Effector memory CD4-positive, alpha-beta T cell (primary cell): ENCODE data around the gene CBY1.

Experiments
- DNase-seq, 3 donors: peaks; one replicate each; pipeline ENCODE4 v3.0.0-alpha.2; 2020
- H3K27ac ChIP-seq: 2 replicates; pipeline ENCODE4 v1.7.0; 2013; ENCODE audit warnings: mild to moderate bottlenecking, low read length, moderate library complexity; ENCODE audit not compliant: insufficient read depth, poor library complexity, severe bottlenecking
- H3K27me3 ChIP-seq: replicated peaks from 2 replicates; pipeline ENCODE4 v1.7.0; 2013; ENCODE audit warnings: mild to moderate bottlenecking, low read length; ENCODE audit not compliant: insufficient read depth, control insufficient read depth, poor library complexity, severe bottlenecking
- H3K36me3 ChIP-seq: 2 replicates; pipeline ENCODE4 v1.7.0; 2013; ENCODE audit warnings: mild to moderate bottlenecking, low read length, moderate library complexity; ENCODE audit not compliant: control insufficient read depth, insufficient read depth
- H3K4me1 ChIP-seq: 2 replicates; pipeline ENCODE4 v1.7.0; 2013; ENCODE audit warnings: low read length, mild to moderate bottlenecking; ENCODE audit not compliant: control insufficient read depth, insufficient read depth, poor library complexity, severe bottlenecking
- H3K4me3 ChIP-seq: 2 replicates; pipeline ENCODE4 v1.7.0; 2013; ENCODE audit warnings: low read length, low read depth, mild to moderate bottlenecking; ENCODE audit not compliant: insufficient read depth, poor library complexity, severe bottlenecking
- H3K9me3 ChIP-seq: 2 replicates; pipeline ENCODE4 v1.7.0; 2013; ENCODE audit warnings: mild to moderate bottlenecking, low read length, moderate library complexity; ENCODE audit not compliant: control insufficient read depth

CBY1 gene

DNA sequence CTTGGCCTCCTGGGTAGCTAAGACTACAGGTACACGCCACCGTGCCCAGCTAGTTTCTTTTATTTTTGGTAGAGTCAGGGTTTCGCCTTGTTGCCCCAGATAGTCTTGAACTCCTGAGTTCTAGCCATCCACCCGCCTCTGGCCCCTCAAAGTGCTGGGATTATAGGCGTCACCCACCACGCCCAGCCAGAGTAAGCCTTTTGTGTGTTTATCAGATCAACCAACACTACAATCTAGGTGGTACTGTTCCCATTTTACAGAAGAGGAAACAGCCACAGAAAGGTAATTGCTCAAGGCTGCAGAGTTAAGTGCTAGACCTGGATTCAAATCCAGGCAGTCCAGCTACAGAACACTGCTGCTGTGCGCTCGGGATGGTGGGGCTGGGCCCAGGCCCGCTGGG, 28.5 kb downstream of the CBY1 start:
- no peak overlapping the region for H3K4me3 ChIP-seq
- no peak for DNase-seq
- peaks cover 54% of the 10 kb centered on the region for H3K36me3 ChIP-seq

DNA sequence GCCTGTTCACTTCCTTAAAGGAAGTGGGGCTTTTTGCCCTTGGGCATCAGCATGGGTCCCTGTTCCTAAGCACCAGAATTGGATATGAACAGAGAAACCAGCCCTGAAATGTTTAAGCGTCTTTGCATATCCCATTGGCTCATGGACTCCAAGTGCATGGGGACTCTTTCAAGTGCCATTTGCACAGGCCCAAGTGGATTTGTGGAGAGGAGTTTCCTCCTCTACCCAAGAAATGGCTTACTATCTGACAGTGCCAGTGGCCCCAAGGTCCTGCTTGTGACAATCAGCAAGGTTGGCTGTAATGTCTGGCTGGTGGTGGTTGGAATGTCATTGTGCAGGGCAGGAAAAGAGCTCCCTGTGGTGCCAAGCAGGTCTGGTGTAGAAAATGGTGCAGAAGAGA, 29.3 kb downstream of the CBY1 start:
- DNase-seq, result no peak

More for the DNA sequence above, 28.5 kb downstream of the CBY1 start:
- no peak overlapping the region for H3K27ac ChIP-seq
- H3K9me3 ChIP-seq, result no peaks in the 10 kb centered on the region
- H3K4me1 ChIP-seq, result peaks cover 11% of the 10 kb centered on the region
- no peaks in the 10 kb centered on the region for H3K27me3 ChIP-seq

DNA sequence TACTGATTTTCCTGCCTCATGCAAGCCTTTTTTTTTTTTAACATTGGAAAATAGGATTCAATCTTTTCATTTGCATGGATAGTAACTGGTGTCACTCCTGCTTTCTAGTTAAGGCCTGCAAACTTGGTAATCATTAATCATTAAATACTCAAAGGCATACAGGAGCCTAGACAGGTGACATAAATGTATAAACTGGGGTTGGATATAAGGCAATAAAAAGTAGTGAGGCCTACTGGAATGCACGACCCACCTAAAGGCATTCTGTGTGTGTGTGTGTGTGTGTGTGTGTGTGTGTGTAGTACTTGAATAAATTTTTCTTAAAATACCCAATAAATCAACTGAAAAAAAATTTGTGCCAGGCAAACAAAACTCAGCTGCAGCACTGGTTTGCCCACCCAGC, 33.2 kb downstream of the CBY1 start:
- no peaks in the 10 kb centered on the region for H3K9me3 ChIP-seq
- no peaks in the 10 kb centered on the region for H3K27me3 ChIP-seq
- DNase-seq, result no peak
- H3K27ac ChIP-seq, result no peak overlapping the region
- no peaks in the 10 kb centered on the region for H3K4me1 ChIP-seq
- H3K36me3 ChIP-seq, result peaks cover 52% of the 10 kb centered on the region
- H3K4me3 ChIP-seq, result no peak overlapping the region

More for the DNA sequence above, 29.3 kb downstream of the CBY1 start:
- no peak overlapping the region for H3K27ac ChIP-seq
- no peak overlapping the region for H3K4me3 ChIP-seq
- H3K4me1 ChIP-seq, result peaks cover 11% of the 10 kb centered on the region
- H3K27me3 ChIP-seq, result no peaks in the 10 kb centered on the region
- H3K36me3 ChIP-seq, result peaks cover 56% of the 10 kb centered on the region
- H3K9me3 ChIP-seq, result no peaks in the 10 kb centered on the region

DNA sequence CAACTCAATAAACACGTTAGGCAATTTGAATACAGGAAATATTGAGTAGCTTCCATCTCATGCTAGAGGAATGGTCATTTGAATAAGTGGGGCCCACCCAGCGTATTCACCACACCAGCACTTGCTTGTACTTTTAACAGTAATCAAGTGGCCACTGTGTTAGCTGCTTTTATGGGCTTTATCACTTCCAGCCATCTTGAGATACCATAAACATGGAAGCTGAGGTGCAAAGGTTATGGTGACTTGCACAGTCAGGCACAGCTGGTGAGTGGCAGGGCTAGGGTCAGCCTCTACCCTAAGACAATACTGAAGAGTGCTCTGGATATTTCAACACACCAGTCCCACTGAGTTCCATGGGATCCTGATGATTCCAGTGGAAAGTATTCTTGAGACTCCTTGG, 37.6 kb downstream of the CBY1 start:
- peaks cover 15% of the 10 kb centered on the region for H3K36me3 ChIP-seq
- H3K9me3 ChIP-seq, result no peaks in the 10 kb centered on the region
- H3K4me3 ChIP-seq, result no peak overlapping the region
- no peaks in the 10 kb centered on the region for H3K27me3 ChIP-seq
- DNase-seq, result no peak
- H3K4me1 ChIP-seq, result peaks cover 17% of the 10 kb centered on the region
- no peak overlapping the region for H3K27ac ChIP-seq

DNA sequence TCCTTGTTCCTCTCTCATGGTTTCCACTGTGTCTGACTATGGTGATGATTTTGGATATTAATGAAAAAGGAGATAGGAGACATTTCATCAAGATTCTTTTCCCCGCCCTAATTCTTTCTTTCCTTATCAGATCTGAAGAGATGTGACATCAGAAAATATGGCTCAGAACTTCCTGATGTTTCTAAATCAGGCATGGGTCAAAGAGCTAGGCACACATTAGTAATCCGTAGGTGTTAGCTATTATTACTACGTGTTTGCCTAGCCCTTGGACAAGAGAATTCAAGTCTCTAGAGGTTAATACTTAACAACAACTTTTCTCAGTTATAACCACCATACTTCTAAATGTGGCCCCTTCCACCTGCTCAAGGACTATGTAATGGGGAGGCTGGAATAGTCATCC, 38.5 kb downstream of the CBY1 start:
- no peak overlapping the region for H3K27ac ChIP-seq
- DNase-seq, result no peak
- no peaks in the 10 kb centered on the region for H3K27me3 ChIP-seq
- H3K36me3 ChIP-seq, result peaks cover 6% of the 10 kb centered on the region
- H3K9me3 ChIP-seq, result no peaks in the 10 kb centered on the region
- peaks cover 26% of the 10 kb centered on the region for H3K4me1 ChIP-seq
- H3K4me3 ChIP-seq, result no peak overlapping the region

DNA sequence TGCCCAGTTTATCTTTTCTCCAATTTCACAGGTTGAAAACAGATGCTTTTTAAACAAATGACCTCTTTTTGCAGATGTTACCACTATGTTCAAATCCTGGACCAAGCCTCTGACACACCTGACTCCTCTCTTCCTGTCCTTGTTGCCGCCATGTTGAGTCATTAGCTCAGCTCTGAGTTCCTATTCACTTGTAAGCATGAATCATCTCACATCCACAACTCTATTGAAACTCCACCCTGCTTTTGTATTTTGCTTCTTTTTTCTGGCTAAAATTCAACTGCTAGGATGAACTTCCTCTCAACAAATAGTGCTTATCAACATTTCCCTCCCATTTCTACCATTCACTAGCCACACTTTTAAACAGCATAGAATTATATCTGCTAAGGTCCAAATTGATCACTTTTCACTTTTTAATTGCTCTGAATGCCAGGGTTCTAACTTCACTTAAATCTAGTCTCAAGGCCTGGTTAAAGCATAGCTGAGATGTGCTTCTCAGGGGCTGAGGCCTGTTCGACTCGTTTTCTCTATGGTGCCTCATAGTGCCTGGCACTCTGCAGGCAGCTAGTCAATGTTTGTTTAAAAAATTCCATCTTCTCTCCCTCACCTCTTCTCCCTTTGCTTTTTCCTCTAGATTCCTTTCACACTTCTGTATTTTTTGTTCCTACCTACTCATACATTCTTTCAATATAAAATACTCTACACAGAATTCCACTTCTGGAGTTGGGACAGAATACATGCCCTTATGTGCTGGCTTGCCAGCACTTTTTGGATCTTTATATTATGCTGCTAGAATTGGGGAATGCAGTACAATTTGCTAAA, 40.4 kb downstream of the CBY1 start:
- Histone ChIP-seq H3K4me1 (peaks cover 36% of the 10 kb centered on the region), H3K27ac (peak overlapping the region; percentile 30)

DNA sequence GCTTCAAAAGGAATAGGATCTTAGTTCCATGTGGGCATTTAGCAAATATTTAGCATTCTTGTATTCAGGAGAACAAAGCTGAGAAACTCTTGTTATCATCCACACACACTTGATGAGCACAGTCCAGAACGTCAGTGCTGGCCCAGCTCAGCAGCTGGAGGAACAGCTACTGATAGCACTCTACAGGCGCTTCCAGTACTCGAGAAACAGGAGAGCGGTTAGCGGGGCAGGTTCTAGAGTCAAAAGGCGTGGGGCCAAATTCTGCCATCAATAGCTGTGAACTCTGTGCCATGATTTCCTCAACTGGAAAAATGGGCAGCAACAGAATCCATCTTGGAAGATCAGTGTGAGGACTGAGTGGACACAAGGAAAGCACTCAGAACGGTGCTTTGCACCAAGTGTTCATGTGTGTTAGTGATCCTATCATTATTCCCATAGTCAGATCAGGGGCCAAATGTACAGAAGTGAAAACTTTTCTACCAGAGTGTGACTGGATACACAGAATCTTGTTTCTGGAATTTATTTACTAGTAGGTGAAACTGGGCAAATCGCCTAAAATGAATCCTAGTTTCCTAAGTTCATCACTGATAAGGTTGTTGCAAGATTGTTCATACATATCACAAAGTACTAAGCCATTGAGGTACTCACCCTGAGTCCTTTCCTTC, 41.1 kb downstream of the CBY1 start:
- DNase-seq, result no peak
- no peaks in the 10 kb centered on the region for H3K27me3 ChIP-seq
- no peak overlapping the region for H3K4me3 ChIP-seq
- H3K36me3 ChIP-seq, result no peaks in the 10 kb centered on the region
- no peaks in the 10 kb centered on the region for H3K9me3 ChIP-seq
- H3K4me1 ChIP-seq, result peaks cover 37% of the 10 kb centered on the region
- peak overlapping the region; percentile 26 for H3K27ac ChIP-seq

More for the DNA sequence above, 40.4 kb downstream of the CBY1 start:
- Histone ChIP-seq H3K9me3 (no peaks in the 10 kb centered on the region), H3K36me3 (peaks cover under 1% of the 10 kb centered on the region), H3K27me3 (no peaks in the 10 kb centered on the region), H3K4me3 (no peak overlapping the region)
- DNase-seq, result peak in 1 of 3 donors; percentile 16

DNA sequence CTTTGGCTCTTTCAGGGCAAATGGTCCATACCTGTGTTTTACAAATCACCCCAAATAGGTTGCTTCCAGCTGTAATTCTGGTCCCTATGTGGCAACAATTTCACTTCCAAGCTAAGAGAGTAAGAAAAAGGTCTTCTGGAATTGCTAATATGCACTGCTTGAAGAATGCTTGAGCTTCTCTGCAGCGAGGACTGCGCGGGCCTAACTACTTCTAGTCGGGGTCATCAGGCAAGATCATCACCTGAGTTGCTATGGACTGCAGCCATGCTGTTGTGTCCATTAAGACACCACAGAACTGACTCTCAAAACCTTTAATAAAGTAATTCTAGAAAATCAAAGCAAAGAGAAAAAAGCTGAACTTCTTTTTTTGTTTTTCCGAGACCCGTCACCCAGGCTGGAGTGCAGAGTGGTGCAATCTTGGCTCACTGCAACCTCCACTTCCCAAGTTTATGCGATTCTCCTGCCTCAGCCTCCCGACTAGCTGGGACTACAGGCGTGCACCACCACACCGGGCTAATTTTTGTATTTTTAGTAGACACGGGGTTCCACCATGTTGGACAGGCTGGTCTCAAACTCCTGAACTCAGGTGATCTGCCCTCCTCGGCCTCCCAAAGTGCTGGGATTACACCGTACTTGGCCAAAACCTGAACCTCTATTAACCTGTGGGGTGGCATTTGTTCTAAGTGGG, 42.1 kb downstream of the CBY1 start:
- Histone ChIP-seq H3K9me3 (no peaks in the 10 kb centered on the region), H3K4me1 (peaks cover 37% of the 10 kb centered on the region), H3K27ac (peak overlapping the region; percentile 98), H3K4me3 (no peak overlapping the region), H3K27me3 (no peaks in the 10 kb centered on the region), H3K36me3 (no peaks in the 10 kb centered on the region)
- DNase-seq, result no peak

DNA sequence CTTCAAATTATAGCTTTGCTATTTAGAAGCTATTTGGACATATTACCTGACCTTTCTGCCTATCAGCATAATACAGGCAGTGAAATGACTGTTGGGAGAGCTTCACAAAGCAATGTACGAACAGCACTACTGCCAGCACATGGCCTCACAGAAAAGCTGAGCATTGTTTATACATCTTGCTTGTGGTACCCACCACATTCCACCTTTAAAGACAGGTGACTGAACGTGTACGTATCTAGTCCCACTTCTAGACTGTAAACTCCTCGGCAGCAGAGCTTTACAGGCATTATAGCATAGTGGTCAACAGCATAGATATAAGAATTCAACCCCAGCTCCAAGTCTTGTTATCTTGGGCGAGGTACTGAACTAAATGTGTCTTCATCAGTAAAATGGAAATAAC, 42.7 kb downstream of the CBY1 start:
- Histone ChIP-seq H3K27me3 (no peaks in the 10 kb centered on the region), H3K36me3 (no peaks in the 10 kb centered on the region), H3K4me1 (peaks cover 37% of the 10 kb centered on the region), H3K4me3 (peak overlapping the region; percentile 71), H3K9me3 (no peaks in the 10 kb centered on the region), H3K27ac (peak overlapping the region; percentile 98)
- DNase-seq, result no peak

DNA sequence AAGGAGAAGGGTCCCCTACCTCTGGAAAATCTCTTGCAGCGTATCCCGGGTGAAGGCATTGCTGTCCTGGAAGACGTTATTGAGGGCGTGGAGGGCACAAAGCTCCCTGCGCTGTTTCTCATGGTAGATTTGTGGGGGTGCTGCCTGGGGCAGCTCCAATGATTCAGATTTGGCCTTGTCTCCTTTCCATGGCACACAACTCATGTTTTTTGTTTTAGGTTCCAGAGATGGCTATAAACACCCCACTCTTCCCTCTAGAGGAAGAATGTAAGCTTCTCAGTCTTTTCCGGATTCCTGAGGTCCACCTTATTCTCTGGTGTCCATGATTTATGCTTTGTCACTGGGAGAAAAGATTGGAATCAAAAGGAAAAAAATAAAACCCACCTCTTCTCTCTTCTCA, 43.3 kb downstream of the CBY1 start:
- Histone ChIP-seq H3K4me3 (peak overlapping the region; percentile 71), H3K27ac (peak overlapping the region; percentile 98), H3K36me3 (no peaks in the 10 kb centered on the region), H3K9me3 (no peaks in the 10 kb centered on the region), H3K4me1 (peaks cover 41% of the 10 kb centered on the region), H3K27me3 (no peaks in the 10 kb centered on the region)
- DNase-seq, result no peak
